ENCODE results near the gene ESPNL. TPM values are rescaled to one million over a fixed set of nuclear protein-coding genes. Genes with fewer than 3 reads are reported as not detected.

The ESPNL gene
- total RNA-seq, 2 experiments from 2014 or later: not detected

- Mint-ChIP-seq H3K36me3 (no peaks in the 10 kb centered on the region), H3K27me3 (no peaks in the 10 kb centered on the region), H3K27ac (no peak overlapping the region), H3K4me3 (no peak overlapping the region), H3K4me1 (peaks cover 7% of the 10 kb centered on the region), H3K9me3 (no peaks in the 10 kb centered on the region)
- DNase-seq: no peak
Measured at GRCh38 chr2:238145046-238145445, 44.9 kb downstream of the ESPNL start.

GRCh38 chr2:238145851-238146250 lies 45.7 kb downstream of the ESPNL start:
- H3K27ac Mint-ChIP-seq: no peak overlapping the region
- H3K9me3 Mint-ChIP-seq: no peaks in the 10 kb centered on the region
- no peak overlapping the region for H3K4me3 Mint-ChIP-seq
- H3K36me3 Mint-ChIP-seq: no peaks in the 10 kb centered on the region
- H3K4me1 Mint-ChIP-seq: peaks cover 7% of the 10 kb centered on the region
- H3K27me3 Mint-ChIP-seq: no peaks in the 10 kb centered on the region
- no peak for DNase-seq

- Mint-ChIP-seq H3K36me3 (no peaks in the 10 kb centered on the region), H3K27ac (no peak overlapping the region), H3K9me3 (no peaks in the 10 kb centered on the region), H3K27me3 (no peaks in the 10 kb centered on the region), H3K4me3 (no peak overlapping the region), H3K4me1 (peaks cover 1% of the 10 kb centered on the region)
- DNase-seq: no peak
Measured at GRCh38 chr2:238146884-238147544, 46.9 kb downstream of the ESPNL start.

- Mint-ChIP-seq H3K27ac (no peak overlapping the region), H3K36me3 (no peaks in the 10 kb centered on the region), H3K27me3 (no peaks in the 10 kb centered on the region), H3K4me1 (peaks cover under 1% of the 10 kb centered on the region), H3K4me3 (no peak overlapping the region), H3K9me3 (no peaks in the 10 kb centered on the region)
- no peak for DNase-seq
Measured at GRCh38 chr2:238148981-238149380, 48.8 kb downstream of the ESPNL start.

- Mint-ChIP-seq H3K27me3 (no peaks in the 10 kb centered on the region), H3K27ac (no peak overlapping the region), H3K36me3 (no peaks in the 10 kb centered on the region), H3K4me1 (no peaks in the 10 kb centered on the region), H3K4me3 (no peak overlapping the region), H3K9me3 (no peaks in the 10 kb centered on the region)
- DNase-seq: no peak
Measured at GRCh38 chr2:238149841-238150572, 49.9 kb downstream of the ESPNL start.

- H3K36me3 Mint-ChIP-seq: no peaks in the 10 kb centered on the region
- no peaks in the 10 kb centered on the region for H3K9me3 Mint-ChIP-seq
- H3K4me3 Mint-ChIP-seq: no peak overlapping the region
- no peak overlapping the region for H3K27ac Mint-ChIP-seq
- no peaks in the 10 kb centered on the region for H3K27me3 Mint-ChIP-seq
- H3K4me1 Mint-ChIP-seq: no peaks in the 10 kb centered on the region
- no peak for DNase-seq
Measured at GRCh38 chr2:238150686-238151085, 50.5 kb downstream of the ESPNL start.

GRCh38 chr2:238151205-238151604 lies 51.1 kb downstream of the ESPNL start:
- DNase-seq: no peak
- Mint-ChIP-seq H3K9me3 (no peaks in the 10 kb centered on the region), H3K27me3 (no peaks in the 10 kb centered on the region)

GRCh38 chr2:238151628-238152235 lies 51.6 kb downstream of the ESPNL start:
- DNase-seq: no peak
- no peaks in the 10 kb centered on the region for H3K4me1 Mint-ChIP-seq
- no peak overlapping the region for H3K4me3 Mint-ChIP-seq
- no peaks in the 10 kb centered on the region for H3K27me3 Mint-ChIP-seq
- H3K36me3 Mint-ChIP-seq: no peaks in the 10 kb centered on the region
- no peaks in the 10 kb centered on the region for H3K9me3 Mint-ChIP-seq
- H3K27ac Mint-ChIP-seq: no peak overlapping the region

More at GRCh38 chr2:238151205-238151604, 51.1 kb downstream of the ESPNL start:
- Mint-ChIP-seq H3K36me3 (no peaks in the 10 kb centered on the region), H3K27ac (no peak overlapping the region), H3K4me1 (no peaks in the 10 kb centered on the region), H3K4me3 (no peak overlapping the region)

- no peaks in the 10 kb centered on the region for H3K36me3 Mint-ChIP-seq
- H3K27me3 Mint-ChIP-seq: no peaks in the 10 kb centered on the region
- H3K27ac Mint-ChIP-seq: no peak overlapping the region
- no peaks in the 10 kb centered on the region for H3K4me1 Mint-ChIP-seq
- DNase-seq: no peak
- H3K4me3 Mint-ChIP-seq: no peak overlapping the region
- H3K9me3 Mint-ChIP-seq: no peaks in the 10 kb centered on the region
Measured at GRCh38 chr2:238152771-238153688, 52.9 kb downstream of the ESPNL start.

GRCh38 chr2:238154570-238154969 lies 54.4 kb downstream of the ESPNL start:
- no peak overlapping the region for H3K4me3 Mint-ChIP-seq
- H3K27me3 Mint-ChIP-seq: peaks cover 5% of the 10 kb centered on the region
- no peaks in the 10 kb centered on the region for H3K36me3 Mint-ChIP-seq
- DNase-seq: no peak
- H3K27ac Mint-ChIP-seq: no peak overlapping the region
- no peaks in the 10 kb centered on the region for H3K9me3 Mint-ChIP-seq
- H3K4me1 Mint-ChIP-seq: peaks cover 4% of the 10 kb centered on the region

- DNase-seq: no peak
Measured at GRCh38 chr2:238155051-238155760, 55.1 kb downstream of the ESPNL start.

GRCh38 chr2:238155761-238156694 lies 55.9 kb downstream of the ESPNL start:
- Mint-ChIP-seq H3K27ac (no peak overlapping the region), H3K36me3 (no peaks in the 10 kb centered on the region), H3K27me3 (peaks cover 18% of the 10 kb centered on the region), H3K4me1 (peaks cover 10% of the 10 kb centered on the region), H3K9me3 (no peaks in the 10 kb centered on the region), H3K4me3 (no peak overlapping the region)
- DNase-seq: no peak

More at GRCh38 chr2:238155051-238155760, 55.1 kb downstream of the ESPNL start:
- H3K4me1 Mint-ChIP-seq: peaks cover 7% of the 10 kb centered on the region
- no peak overlapping the region for H3K4me3 Mint-ChIP-seq
- no peaks in the 10 kb centered on the region for H3K36me3 Mint-ChIP-seq
- H3K27ac Mint-ChIP-seq: no peak overlapping the region
- H3K9me3 Mint-ChIP-seq: no peaks in the 10 kb centered on the region
- peaks cover 10% of the 10 kb centered on the region for H3K27me3 Mint-ChIP-seq

- Mint-ChIP-seq H3K27me3 (peaks cover 23% of the 10 kb centered on the region), H3K4me1 (peaks cover 10% of the 10 kb centered on the region), H3K27ac (no peak overlapping the region), H3K4me3 (no peak overlapping the region), H3K36me3 (no peaks in the 10 kb centered on the region), H3K9me3 (no peaks in the 10 kb centered on the region)
- no peak for DNase-seq
Measured at GRCh38 chr2:238157506-238158017, 57.4 kb downstream of the ESPNL start.
